ENCODE data around the gene CFDP1.

DNA sequence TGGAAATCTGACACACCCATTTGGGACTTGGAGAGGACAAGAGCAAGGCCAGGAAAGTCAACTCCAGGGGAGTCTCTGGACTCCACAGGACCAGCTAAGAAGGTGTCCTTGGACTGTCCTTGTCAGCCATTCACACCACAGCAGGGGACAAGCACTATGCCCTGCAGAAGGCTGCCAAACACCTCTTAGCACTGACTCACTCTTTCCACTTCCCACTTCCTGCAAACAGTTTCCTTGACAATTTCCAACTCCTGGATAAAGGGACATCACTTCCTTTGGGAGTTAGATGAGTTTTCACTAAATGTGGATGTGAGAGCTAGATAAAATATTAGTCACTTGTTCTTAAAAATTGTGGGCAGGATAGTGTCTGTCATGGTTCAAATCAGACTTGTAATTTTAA is 144.1 kb downstream of the CFDP1 start:
- TF ChIP-seq CTCF (conservative IDR thresholded peaks at IDR 0.05; ENCODE audit: low read depth, low read length): no peak
- TF ChIP-seq EZH2 (IDR thresholded peaks at IDR 0.05; ENCODE audit: low read length, unreplicated experiment): no peak
- TF ChIP-seq EZH2phosphoT487 (IDR thresholded peaks at IDR 0.05; ENCODE audit: borderline replicate concordance, low read length): no peak

Measured in PC-3 (cell line).